ENCODE data around the gene SIRT4. TPM values are rescaled to one million over a fixed set of nuclear protein-coding genes. Genes with fewer than 3 reads are reported as not detected.
A peak's percentile ranks its signal among the peaks of the same experiment; 100 is the strongest.

Gene SIRT4
- total and polyA plus RNA-seq, 2 of the 13 experiments (the other 11 are each of a cell fraction or from before 2014, with no cell fraction given): 3.4 to 5.8 TPM

DNA sequence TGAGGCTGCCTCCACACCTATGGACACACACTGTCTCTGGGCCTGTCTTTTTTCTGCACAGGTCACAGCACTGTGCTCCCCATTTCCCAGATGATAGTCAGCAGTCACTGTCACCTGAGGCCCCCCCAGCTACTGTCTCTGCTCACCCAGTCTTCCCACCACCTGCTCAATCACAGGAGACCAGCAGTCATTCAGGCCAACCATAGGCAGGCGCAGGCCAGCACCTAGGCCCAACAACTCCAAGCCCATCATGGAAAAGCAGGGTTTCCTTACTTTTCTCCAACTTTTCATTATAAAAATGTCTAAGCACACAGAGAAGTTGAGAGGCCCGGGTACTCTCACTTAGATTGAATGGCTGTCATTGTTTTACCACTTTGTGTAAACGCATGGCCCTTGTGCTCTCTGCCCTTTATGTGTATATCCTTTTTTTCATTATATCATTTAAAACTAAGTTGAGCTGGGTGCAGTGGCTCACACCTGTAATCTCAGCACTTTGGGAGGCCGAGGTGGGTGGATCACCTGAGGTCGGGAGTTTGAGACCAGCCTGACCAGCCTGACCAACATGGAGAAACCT lies 43.7 kb upstream of the SIRT4 start (continued):
- TF ChIP-seq NR1H2 (CRISPR knock-in tag; IDR thresholded peaks at IDR 0.05; ENCODE audit: borderline replicate concordance, low read depth) (no peak), ZNF343 (CRISPR knock-in tag; IDR thresholded peaks at IDR 0.05) (no peak), EEA1 (CRISPR knock-in tag; IDR thresholded peaks at IDR 0.05; ENCODE audit: borderline replicate concordance) (no peak), MED8 (CRISPR knock-in tag; IDR thresholded peaks at IDR 0.05; ENCODE audit: insufficient replicate concordance) (no peak), ZBTB7A (CRISPR knock-in tag; IDR thresholded peaks at IDR 0.05) (no peak), ZNF839 (CRISPR knock-in tag; IDR thresholded peaks at IDR 0.05; ENCODE audit: borderline replicate concordance) (no peak), PATZ1 (CRISPR knock-in tag; IDR thresholded peaks at IDR 0.05) (no peak), ZNF296 (CRISPR knock-in tag; conservative IDR thresholded peaks at IDR 0.05) (no peak), RORA (CRISPR knock-in tag; IDR thresholded peaks at IDR 0.05) (no peak), MED13 (CRISPR knock-in tag; IDR thresholded peaks at IDR 0.05) (no peak), ZNF577 (CRISPR knock-in tag; IDR thresholded peaks at IDR 0.05; ENCODE audit: borderline replicate concordance, low read depth) (no peak), SNRNP70 (IDR thresholded peaks at IDR 0.05; ENCODE audit: low read depth, low read length) (no peak), ZSCAN30 (CRISPR knock-in tag; IDR thresholded peaks at IDR 0.05) (no peak), PAXIP1 (CRISPR knock-in tag; conservative IDR thresholded peaks at IDR 0.05) (peak; percentile 36; the same call in 1 of the 2 replicates), KDM2A (CRISPR knock-in tag; IDR thresholded peaks at IDR 0.05; ENCODE audit: borderline replicate concordance, low read depth) (no peak), SSRP1 (CRISPR knock-in tag; IDR thresholded peaks at IDR 0.05) (no peak), ZNF761 (CRISPR knock-in tag; conservative IDR thresholded peaks at IDR 0.05) (no peak), FOSL2 (CRISPR knock-in tag; IDR thresholded peaks at IDR 0.05) (no peak)
- TF ChIP-seq, protein P1, sequence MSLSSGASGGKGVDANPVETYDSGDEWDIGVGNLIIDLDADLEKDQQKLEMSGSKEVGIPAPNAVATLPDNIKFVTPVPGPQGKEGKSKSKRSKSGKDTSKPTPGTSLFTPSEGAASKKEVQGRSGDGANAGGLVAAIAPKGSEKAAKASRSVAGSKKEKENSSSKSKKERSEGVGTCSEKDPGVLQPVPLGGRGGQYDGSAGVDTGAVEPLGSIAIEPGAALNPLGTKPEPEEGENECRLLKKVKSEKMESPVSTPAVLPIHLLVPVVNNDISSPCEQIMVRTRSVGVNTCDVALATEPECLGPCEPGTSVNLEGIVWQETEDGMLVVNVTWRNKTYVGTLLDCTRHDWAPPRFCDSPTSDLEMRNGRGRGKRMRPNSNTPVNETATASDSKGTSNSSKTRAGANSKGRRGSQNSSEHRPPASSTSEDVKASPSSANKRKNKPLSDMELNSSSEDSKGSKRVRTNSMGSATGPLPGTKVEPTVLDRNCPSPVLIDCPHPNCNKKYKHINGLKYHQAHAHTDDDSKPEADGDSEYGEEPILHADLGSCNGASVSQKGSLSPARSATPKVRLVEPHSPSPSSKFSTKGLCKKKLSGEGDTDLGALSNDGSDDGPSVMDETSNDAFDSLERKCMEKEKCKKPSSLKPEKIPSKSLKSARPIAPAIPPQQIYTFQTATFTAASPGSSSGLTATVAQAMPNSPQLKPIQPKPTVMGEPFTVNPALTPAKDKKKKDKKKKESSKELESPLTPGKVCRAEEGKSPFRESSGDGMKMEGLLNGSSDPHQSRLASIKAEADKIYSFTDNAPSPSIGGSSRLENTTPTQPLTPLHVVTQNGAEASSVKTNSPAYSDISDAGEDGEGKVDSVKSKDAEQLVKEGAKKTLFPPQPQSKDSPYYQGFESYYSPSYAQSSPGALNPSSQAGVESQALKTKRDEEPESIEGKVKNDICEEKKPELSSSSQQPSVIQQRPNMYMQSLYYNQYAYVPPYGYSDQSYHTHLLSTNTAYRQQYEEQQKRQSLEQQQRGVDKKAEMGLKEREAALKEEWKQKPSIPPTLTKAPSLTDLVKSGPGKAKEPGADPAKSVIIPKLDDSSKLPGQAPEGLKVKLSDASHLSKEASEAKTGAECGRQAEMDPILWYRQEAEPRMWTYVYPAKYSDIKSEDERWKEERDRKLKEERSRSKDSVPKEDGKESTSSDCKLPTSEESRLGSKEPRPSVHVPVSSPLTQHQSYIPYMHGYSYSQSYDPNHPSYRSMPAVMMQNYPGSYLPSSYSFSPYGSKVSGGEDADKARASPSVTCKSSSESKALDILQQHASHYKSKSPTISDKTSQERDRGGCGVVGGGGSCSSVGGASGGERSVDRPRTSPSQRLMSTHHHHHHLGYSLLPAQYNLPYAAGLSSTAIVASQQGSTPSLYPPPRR (CRISPR knock-in tag; IDR thresholded peaks at IDR 0.05; ENCODE audit: borderline replicate concordance): no peak
- TF ChIP-seq, protein P2, sequence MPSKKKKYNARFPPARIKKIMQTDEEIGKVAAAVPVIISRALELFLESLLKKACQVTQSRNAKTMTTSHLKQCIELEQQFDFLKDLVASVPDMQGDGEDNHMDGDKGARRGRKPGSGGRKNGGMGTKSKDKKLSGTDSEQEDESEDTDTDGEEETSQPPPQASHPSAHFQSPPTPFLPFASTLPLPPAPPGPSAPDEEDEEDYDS (CRISPR knock-in tag; IDR thresholded peaks at IDR 0.05): 0 out of 2 replicates have a peak, but pooled peaks have one; percentile 13

Data from HepG2 (cell line).